Activated T-cell treated with anti-CD3 and anti-CD28 coated beads for 4 hours (primary cell): ENCODE data around the gene WDR82.

Source experiments
- DNase-seq: peaks from one replicate; pipeline ENCODE4 v3.0.0-alpha.2; 2020

Gene WDR82

DNA sequence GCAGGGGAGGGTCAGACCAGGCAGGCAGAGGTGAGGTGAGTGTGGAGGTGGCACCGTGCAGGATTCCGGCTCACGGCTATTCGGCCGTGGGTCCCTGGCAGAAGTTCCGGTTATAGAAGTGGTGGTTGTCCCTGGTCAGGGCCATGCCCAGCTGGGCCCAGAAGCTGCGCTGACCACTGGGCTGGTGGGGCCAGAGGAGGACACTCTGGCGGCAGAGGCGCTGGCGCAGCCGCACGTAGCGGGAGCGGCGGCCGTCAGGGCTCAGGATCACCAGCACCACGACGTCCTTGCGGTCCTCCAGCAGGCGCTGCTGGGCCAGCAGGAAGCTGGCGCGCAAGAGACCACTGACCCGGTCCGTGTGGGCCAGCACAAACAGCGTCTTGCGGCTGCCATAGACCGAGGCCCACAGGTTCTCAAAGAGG lies 57.3 kb downstream of the WDR82 start:
- DNase-seq = no peak

DNA sequence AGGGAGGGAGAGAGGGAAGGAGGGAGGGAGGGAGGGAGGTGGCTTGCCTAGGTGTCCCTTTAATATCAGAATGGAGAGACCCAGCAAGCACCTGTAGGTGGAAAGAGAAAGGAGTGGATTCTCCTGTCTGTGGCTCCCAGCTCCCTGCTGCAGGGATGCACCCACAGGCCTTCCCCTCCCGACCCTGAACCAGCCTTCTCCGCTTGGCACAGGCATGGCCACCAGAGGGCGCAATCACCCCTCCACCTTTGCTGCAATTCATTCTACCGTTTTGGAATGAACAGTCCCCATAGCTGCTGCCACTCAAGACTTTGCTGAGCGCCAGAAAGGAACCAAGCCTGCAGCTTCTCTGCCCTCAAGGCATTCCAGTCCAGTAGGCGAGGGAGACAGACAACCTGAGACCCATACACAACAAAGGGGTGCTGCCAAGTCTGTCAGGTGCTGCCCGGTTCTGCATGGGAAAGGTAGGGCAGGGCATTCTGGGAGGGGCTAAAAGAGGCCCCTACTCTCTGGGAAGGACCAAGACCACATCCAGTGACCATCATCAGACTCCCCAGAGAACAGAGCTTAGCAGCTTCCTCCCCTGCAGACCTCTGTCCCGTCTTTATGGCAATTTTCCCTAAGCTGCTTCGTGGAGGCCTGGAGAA lies 57.9 kb downstream of the WDR82 start:
- peak; percentile 84 for DNase-seq

DNA sequence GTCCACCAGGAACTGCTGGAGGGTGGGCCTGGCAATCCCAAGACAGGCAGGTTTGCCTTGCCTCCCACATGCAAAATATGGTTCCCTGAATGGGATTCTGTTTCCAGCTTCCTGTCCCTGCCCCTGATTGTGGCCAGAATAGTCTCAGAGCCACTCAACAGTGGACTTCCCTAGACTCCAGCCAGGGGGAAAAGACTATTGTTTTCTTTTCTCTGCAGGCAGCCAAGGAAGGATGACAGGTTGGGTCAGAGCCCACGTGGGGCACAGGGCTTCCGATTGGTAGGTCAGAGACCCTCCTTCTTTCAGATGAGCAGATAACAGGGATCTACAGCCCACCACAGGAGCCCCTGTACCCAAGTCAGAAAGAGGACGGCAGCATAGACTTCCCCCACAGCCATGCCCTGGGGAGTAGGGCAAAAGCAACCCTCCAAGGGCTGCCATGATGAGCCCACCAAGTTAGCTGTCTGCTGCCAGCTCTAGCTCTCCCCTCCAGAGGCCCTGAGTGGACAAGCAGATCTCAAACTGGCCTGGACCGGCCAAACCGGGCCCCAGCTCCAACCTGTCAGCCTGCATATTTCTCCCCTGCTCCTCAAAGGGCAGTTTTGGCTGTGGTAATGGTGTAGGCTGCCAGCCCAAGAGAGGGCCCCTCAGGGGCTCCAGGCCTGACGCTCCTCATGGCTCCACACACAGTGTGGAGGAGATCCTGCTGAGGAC lies 59.4 kb downstream of the WDR82 start:
- DNase-seq = no peak

DNA sequence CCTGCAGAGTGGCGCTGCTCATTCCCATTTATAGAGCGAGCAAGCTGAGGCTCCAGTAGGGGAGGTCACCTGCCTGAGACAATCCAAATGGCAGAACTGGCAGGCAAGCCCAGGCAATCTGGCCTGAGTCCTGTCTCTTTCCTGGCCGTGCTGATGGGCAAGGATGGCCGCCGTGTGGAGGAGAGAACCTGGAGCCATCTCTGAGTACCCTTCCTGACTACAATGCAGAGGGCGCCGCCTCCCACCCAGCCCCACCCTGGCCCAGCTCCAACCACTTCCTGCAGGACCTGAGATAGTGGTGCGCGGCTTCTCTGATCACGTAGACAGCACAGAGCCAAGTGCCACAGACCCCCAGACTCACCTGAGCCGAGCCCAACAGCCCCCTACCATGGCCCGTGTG lies 60.0 kb downstream of the WDR82 start:
- no peak for DNase-seq

DNA sequence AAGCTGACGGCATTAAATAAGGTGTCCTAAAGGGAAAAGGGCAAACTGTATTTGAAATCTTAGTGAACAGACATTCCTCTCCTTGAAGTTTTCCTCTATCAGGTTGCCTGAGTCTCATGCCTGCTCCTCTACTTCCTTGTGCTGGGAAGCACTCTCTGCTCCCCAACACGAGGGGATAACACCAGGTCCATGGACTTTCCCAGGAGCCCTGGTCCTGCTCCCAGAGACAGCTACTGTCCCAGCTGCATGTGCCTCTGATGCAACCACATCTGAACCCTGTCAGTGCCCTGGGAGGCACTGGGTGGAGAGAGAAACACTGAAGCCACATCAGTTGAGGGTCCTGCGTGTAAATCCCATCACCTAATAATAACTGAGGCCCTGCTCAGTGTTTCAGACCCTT lies 60.4 kb downstream of the WDR82 start:
- no peak for DNase-seq

DNA sequence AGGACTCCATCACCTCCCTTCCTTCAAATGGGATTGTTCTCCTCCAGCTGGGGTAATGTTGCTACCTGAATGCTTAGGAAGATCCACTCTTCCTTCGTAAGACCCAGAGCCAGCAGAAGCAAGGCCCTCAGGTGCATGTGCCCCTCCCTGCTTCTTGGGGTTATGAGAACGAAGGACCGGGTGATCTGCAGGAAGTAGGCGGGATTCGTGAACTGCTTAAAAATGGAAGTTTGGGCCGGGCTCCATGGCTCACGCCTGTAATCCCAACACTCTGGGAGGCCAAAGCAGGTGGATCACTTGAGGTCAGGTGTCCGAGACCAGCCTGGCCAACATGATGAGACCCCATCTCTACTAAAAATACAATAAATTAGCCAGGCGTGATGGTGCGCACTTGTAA lies 61.0 kb downstream of the WDR82 start:
- DNase-seq = peak; percentile 20

DNA sequence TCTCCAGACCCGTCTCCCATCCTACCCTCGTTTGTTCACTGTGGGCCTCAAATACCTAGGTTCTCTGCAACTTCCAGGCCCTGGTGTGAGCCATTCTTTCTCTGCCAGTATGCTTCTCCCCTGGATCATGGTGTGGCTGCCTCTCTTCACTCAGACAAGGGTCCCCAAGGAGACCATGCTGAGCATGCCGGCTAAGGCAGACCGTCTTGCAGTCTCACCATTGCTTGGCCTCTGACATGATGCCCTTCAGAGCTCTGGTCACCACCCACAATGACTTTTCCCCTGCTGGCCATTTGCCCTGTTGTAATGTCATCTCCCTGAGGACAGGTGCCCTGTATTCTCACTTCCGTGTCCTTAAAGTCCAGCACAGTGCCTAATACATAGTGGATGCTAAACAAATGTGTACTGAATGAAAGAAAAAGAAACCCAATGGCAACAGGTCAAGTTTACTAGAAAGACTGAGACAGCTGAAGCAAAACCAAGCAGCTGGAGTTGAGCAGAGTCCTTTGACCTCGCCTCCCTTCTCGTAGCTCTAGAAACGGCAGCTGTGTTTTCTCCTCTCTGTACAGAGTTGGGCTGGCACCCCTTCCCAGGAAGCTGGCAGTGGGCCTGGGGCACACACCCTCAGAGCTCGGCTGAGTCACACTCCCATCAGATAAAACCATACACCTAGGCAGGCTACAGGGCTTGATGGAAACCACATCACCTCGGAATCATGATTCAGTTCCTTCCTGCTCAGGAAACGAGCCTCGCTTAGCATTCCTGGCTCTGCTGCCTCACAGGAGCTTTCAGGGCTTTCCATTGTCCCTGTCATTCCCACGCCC lies 61.7 kb downstream of the WDR82 start:
- DNase-seq = peak; percentile 52

DNA sequence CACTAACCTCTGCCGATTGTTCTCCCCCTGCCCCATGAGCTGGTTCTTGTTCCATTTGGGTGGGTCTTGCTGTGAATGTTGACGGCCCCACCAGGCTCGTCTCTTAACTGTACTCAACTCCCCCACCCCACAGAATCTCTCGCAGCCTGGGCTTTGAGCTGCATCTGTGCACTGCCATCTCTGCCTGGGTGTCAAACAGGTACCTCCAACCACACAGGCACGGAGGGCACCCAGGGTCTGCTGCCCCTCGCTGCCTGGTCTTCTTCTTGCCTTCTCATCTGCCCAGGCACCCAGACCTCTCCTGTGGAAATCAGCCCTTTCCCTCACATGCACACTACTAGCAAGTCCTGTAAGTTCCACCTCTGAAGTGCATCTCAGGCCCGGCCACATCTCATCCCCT lies 63.1 kb downstream of the WDR82 start:
- no peak for DNase-seq

DNA sequence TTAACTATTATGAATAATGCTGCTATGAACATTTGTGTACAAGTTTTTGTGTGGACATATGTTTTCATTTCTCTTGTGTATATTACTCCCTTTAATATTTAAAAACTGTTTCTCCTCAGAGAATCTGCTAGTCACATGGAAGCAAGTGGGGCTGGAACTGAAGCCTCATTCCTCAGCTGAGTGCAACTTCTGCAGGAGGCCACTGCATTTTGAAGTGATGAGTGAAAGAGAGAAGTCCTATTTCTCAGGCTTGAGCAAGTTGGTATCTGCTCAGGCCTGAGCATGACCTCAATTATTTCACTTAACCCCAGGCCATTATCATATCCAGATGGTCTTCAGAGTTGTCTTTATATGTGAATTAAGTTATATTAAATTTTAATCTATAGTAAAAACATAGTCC lies 64.5 kb downstream of the WDR82 start:
- no peak for DNase-seq

DNA sequence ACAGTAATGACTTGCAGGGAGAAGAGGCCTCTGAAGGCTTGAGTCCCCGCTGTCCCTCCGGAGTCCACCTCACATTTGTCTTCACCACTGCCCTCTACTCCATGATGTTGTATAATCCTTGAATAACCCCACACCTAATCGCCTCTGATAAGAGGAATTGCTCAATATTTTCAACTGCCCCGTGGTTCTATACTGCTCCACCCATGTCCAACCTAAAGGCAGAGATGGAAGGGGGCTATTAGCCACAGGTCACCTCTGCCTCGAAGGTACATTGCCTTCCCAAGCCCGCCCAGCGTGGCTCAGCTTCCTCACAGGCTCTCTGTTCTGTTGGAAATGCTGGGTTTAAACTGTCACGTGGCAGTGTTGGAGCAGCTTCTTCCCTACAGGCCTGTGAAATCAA lies 65.4 kb downstream of the WDR82 start:
- DNase-seq = no peak

DNA sequence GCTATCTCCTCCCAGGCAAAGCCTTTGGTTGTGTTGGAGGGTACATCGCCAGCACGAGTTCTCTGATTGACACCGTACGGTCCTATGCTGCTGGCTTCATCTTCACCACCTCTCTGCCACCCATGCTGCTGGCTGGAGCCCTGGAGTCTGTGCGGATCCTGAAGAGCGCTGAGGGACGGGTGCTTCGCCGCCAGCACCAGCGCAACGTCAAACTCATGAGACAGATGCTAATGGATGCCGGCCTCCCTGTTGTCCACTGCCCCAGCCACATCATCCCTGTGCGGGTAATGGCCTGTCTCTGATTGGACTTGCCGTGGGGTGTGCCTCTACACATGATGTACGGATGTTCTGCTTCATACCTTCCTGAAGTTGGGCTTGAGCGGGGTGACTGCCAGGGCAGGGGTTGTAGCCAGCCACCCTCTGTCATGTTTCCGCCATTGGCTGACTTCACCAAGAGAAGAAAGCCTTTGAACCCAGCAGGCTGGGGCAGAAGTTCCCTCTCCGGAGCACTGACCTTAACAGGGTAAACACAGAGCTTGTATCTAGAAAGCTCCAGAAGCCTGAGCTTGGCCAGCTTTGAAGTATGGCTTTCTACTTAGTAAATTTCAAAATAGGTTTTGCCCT lies 67.1 kb downstream of the WDR82 start:
- no peak for DNase-seq

DNA sequence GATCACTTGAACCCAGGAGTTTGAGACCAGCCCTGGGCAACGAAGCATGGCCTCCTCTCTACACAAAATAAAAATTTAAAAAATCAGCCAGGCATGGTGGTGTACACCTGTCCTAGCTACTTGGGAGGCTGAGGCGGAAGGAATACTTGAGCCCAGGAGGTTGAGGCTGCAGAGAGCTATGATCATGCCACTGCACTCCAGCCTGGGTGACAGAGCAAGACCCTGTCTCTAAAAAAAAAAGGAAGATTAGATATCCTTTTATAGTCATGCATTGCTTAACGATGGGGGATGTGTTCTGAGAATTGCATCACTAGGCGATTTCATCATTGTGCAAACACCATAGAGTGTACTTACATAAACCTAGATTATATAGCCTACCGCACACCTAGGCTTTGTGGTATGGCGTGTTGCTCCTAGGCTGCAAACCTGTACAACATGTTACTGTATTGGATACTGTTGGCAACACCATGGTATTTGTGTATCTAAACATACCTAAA lies 67.9 kb downstream of the WDR82 start:
- DNase-seq = no peak

DNA sequence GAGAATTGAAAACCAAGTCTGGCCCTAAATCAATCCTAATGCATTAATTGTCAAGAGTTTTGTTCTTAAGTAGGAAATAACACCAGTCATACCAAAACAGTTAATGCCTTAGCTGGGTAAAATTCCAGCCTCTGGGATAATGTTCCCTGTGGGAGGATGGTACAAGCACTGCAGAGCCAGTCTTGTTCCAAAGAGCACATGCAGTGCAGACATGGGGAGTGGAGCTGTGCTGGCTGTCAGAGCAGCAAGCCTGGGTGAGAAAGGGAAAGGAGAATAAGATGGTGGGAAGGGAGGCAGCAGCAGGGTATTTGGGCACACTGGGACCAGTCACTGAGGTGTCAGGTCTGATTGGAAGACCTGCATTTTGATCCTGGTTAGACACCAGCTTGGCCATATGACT lies 68.4 kb downstream of the WDR82 start:
- DNase-seq = no peak

DNA sequence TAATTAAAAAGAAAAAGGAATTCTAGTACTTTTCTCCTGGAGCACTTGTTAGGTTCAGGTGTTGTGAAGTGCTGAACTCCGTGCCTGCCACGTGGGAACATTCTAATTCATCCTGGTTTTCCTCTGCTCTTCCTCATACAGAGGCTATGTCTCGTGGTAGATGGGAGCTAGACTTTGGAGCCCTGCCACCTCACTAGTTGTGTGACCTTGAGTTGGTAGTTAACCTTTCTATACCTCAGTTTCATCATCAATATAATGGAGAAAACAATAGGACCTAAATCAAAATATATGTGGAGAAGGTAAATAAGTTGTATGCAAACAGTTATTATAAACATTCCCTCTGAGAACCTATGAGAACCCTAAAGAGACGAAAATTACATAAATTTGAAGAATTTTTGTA lies 69.9 kb downstream of the WDR82 start:
- DNase-seq = no peak

DNA sequence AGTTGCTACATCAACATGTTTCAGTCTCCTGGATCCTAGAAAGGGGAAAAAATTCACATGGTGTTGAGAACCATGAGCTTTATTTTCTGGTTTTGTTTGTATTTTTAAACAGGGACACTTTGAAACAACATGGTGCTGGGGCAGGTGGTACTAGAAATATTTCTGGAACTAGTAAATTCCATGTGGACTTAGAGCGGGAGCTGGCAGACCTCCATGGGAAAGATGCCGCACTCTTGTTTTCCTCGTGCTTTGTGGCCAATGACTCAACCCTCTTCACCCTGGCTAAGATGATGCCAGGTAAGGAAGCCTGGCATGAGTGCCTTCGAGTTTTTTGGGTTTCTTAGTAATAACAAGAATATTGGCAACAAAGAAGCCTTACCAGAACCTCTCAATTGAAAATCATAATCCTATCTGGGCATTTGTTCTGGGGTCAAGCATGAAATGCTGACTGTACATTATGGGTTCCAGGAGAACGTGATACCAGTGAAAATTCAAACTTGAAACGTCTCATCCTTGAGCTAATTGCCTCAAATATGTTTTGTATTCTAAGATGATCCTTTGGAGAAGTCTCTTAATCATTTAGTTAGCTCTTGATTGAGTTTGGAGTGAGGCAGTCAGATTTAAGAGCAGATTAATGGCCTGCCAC lies 72.6 kb downstream of the WDR82 start:
- no peak for DNase-seq
